Right lobe of liver (tissue), 4 donors: ENCODE measurements around the gene MAU2.
"Not testable (repeated sequence)": the region's sequence is repeated elsewhere in the genome, so short reads cannot be mapped to it uniquely, and the experiment has no call there.

Experiments used
- CTCF ChIP-seq, 4 donors: fragments of 200-600 bp in 3 of 4; fragments of 450-650 bp in 1 of 4; IDR thresholded peaks; one replicate each; pipeline versions ENCODE4 v1.5.1 to v1.8.0; 2016 to 2022; ENCODE audit warnings: antibody characterized with exemption in 4 of 4, mild to moderate bottlenecking in 2 of 4
- POLR2A ChIP-seq: fragments of 450-650 bp; IDR thresholded peaks from one replicate; pipeline ENCODE4 v1.6.1; 2017; ENCODE audit warnings: antibody characterized with exemption, mild to moderate bottlenecking
- donor health status: DM: no; HTN: no; CAD: no.
- donor health status: DM: no; HTN: no; CAD: no.
- donor health status: DM: no; HTN: yes; CAD: no.

- TF ChIP-seq CTCF (IDR thresholded peaks at IDR 0.05); POLR2A: not testable (repeated sequence)
These were observed 59.7 kb downstream of the MAU2 start for GRCh38 chr19:19380316-19380715.
